Tongue (tissue), 2 donors: ENCODE data around the gene KDM5A. TPM values are rescaled to one million over a fixed set of nuclear protein-coding genes. Genes with fewer than 3 reads are reported as not detected.
"Not testable (repeated sequence)": the region's sequence is repeated elsewhere in the genome, so short reads cannot be mapped to it uniquely, and the experiment has no call there.

Source experiments
- DNase-seq: peaks from one replicate; pipeline ENCODE4 v3.0.0-alpha.2; 2015
- total RNA-seq: library from RNA; depleted of rRNA; stranded (reverse); fragments of >200 nt; gene quantifications from one replicate; pipeline ENCODE4 v1.2.3, GENCODE V29; 2014

KDM5A gene
- total RNA-seq, 1 donor from 2014 or later, result 72.3 TPM

DNA sequence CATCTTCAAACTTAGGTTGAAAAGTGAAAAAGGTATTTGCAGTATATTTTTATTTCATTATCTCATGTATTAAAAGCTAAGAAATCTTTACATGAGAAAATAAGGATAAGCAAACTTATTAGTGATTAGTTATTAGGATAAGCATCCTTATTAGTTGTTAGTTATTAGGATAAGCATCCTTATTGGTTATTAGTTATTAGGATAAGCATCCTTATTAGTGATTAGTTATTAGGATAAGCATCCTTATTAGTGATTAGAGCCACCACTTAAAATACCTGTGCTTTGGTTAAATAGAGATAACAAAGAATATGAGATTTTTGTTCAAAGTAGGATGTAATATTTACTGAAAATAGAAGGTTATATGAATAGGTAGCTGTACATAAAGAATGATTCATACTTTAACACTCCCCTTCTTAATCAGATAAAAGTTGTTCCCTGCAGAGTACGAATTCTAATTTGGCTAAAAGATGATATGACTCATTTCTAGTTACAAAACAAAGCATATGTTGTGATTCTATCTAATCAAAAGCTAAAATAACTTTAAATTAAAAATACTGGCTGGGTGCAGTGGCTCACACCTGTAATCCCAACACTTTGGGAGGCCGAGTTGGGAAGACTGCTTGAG, 56.4 kb downstream of the KDM5A start:
- no peak for DNase-seq

DNA sequence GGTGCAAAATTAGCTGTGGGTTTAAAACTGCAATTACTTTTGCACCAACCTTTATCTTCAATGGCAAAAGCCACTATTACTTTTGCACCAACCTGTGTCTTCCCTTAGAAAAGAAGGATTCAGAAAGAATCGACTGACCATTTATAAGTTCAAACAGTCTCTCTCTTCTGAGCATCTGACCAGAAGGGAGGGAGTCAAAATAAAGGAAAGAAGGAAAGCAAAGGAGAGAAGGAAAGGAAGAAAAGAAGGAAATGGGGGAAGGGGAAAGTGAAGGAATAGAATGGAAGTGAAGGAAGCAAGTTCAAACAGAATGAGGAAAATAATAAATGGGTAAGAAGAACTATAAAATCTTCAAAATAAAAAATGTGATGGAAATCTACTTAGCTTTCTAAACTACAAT, 57.8 kb downstream of the KDM5A start:
- DNase-seq, result no peak

- DNase-seq, result no peak
Measured at GRCh38 chr12:325906-326305, 63.2 kb downstream of the KDM5A start.

DNA sequence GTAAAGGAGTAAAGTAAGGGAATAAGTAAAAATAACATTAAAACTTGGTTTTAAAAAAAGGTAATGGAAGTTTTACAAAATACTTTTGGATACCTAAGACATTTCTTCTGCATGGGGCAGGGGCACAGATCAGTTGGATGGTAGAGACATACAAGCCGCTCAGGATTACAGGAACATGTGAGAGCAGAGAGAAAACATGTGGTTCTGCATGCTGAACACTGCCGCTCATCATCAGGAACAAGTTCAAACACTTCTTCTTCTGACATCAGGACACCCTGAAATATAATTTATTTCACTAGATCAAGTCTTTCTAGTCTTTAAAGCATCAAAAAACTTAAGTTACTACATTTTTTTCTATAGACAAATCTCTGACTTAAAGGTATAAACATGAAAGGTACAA, 65.6 kb downstream of the KDM5A start:
- no peak for DNase-seq

DNA sequence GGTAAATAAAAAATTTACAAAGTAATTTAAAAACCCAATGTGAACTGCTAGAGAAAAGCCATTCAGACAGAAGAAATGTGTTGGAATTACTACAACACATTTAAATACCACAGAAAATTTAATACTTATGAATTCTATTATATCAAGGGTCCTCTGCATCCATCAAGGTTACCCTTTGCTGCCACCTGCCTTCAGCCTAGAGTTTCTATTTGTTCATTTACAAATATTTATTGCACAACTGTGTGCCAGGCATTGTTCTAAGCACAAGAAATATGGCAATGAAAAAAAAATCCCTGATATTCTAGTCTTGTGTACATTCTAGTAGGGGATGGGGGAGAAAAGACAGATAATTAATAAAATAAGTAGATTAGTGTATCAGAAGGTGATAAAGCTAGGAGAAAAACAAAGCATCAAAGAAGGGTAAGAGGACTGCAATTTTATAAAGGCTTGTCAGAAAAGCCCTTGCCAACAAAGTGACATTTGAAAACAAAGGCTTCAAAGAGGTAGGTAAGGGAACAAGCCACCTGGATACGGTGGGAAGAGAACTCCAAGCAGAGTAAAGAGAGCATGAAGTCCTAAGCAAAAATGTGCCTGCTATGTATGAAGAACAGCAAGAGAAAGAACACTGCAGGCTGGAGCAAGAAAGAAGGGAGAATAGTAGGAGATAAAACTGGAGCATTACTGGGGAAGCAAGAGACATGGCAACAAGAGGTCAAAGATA, 67.4 kb downstream of the KDM5A start:
- DNase-seq, result peak; percentile 35

- no peak for DNase-seq
Measured at GRCh38 chr12:318759-319515, 70.2 kb downstream of the KDM5A start.

DNA sequence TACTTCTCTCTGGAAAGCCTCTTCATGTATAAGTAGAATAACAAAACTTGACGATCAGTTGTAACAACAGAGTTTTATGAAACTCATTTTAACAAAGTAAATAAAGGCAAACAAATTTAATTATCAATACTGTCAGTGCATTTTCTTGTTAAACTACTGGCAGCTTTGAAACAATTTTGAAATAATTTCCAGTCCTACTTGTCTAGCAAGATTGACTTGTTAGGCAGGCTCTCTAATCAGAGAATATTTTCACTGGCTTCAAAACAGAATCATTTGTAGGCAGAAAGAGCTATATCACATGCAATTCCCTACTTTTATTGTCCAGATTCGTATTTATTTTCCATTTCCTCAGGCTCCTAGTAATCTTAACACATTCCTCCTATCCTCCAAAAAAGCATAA, 80.6 kb downstream of the KDM5A start:
- no peak for DNase-seq

GRCh38 chr12:307406-307805, 81.7 kb downstream of the KDM5A start:
- DNase-seq, result no peak

DNA sequence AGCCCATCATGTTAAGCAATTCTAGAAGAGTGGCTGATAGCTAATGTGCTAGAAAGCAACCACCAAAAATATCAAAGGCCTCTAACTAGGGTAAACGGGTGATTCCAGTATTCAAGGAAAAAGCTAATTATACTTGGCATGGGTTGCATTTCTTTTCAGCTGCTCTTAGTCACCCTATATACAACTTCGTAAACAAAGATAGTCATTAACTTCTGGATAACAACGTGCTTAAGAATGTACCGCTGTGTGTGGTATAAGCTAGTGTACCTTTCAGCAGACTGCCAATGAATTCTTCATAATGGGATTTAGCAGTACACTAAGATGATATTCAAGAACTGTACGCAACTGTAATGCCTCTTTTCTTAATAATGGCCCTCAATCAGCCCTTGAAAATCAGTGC, 84.3 kb downstream of the KDM5A start:
- DNase-seq, result no peak

DNA sequence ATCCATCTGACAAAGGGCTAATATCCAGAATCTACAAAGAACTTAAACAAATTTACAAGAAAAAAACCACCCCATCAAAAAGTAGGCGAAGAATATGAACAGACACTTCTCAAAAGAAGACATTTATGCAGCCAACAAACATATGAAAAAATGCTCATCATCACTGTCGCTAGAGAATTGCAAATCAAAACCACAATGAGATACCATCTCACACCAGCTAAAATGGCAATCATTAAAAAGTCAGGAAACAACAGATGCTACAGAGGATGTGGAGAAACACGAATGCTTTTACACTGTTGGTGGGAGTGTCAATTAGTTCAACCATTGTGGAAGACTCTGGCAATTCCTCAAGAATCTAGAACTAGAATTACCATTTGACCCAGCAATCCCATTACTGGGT, 86.4 kb downstream of the KDM5A start:
- not testable (repeated sequence) for DNase-seq

DNA sequence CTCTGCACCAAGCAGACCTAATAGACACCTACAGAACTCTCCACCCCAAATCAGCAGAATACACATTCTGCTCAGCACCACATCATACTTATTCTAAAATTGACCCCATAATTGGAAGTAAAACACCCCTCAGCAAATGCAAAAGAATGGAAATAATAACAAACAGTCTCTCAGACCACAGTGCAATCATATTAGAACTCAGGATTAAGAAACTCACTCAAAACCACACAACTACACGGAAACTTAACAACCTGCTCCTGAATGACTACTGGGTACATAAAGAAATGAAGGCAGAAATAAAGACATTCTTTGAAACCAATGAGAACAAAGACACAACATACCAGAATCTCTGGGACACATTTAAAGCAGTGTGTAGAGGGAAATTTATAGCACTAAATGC, 89.0 kb downstream of the KDM5A start:
- not testable (repeated sequence) for DNase-seq

GRCh38 chr12:299511-299910, 89.6 kb downstream of the KDM5A start:
- not testable (repeated sequence) for DNase-seq

GRCh38 chr12:298059-298458, 91.1 kb downstream of the KDM5A start:
- not testable (repeated sequence) for DNase-seq

DNA sequence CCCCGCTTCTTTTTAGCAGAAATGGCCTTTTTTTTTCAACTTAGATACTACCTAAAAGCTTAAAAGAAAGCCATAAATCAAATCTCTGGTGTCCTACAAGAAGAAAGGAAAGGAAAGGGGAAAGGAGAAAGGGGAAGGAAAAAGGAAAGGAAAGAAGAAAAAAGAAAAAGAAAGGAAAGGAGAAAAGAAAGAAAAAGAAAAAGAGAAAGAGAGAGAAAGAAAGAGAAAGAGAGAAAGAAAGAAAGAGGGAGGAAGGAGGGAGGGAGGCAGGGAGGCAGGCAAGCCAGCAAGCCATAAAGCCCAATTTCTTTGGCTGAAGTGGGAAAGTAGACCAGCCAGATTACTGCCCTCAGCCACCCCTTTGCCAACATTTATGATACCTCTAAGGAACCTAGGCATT, 94.0 kb downstream of the KDM5A start:
- DNase-seq, result no peak

DNA sequence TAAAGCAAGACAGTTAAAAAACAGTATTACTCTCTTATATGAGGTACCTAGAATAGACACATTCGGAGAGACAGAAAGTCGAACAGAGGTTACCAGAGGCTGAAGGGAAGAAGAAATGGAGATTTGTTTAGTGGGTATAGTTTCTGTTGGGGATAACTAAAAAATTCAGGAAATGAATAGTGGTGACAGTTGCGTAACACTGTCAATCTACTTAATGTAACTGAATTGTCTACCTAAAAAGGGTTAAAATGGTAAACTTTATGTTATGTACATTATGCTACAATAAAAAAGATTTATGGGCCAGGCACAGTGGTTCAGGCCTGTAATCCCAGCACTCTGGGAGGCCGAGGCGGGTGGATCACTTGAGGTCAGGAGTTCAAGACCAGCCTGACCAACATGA, 95.9 kb downstream of the KDM5A start:
- no peak for DNase-seq

GRCh38 chr12:292186-292585, 96.9 kb downstream of the KDM5A start:
- no peak for DNase-seq

- DNase-seq, result no peak
Measured at GRCh38 chr12:291153-291723, 97.9 kb downstream of the KDM5A start.

DNA sequence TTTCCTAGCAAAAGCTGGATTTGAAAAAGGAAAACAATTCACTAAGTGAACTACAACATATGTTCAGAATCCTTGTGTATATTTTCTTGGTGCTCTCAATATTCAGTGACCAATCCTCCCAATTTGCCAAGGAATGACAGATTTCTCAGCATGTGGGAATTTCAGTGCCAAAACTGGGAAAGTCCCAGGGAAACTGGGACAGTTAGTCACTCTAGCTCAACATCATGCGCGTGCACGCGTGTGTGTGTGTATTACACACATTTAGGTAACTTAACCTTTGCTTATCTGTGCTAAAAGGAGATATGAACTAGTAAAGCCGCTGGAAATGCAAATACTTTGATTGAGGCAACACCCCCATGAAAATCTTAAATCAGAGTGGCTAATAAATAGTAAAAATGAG, 100.4 kb downstream of the KDM5A start:
- no peak for DNase-seq

GRCh38 chr12:286531-287300, 102.4 kb downstream of the KDM5A start:
- no peak for DNase-seq

DNA sequence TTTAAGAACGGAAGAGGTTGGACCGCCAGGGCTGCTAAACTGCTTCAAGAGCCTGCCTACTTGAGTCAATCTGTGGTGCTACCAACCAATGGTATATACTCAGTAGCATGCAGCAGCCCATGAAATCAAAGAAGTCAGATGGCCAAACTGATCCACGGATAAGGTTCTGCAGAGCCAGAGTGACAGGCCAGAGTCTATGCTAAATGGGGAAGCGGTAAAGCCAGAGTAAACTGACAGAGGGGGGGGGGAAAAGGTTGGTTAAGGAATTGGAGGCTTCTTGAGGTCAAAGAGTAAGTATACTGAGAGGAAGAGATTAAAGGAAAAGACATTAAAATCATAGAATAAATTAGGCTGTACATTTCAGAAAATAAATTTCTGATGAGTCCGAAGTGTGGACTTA, 111.1 kb downstream of the KDM5A start:
- DNase-seq, result no peak

DNA sequence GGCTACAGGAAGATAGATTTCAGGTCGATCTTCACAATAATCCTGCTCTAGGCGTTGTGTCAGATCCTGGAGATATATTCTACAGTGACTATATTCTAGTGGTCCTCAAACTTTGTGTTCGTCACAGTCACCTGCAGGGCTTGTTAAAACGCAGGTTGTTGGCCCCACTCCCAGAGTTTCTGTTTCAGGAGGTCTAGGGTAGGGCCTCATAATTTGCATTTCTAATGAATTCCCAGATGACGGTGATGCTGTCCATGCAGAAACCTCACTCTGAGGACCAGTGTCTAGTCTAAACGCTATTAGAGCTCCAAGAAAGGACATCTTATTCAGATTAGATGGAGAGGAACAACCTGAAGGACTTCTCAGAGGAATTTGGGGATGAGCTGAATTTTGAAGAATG, 113.3 kb downstream of the KDM5A start:
- DNase-seq, result no peak

DNA sequence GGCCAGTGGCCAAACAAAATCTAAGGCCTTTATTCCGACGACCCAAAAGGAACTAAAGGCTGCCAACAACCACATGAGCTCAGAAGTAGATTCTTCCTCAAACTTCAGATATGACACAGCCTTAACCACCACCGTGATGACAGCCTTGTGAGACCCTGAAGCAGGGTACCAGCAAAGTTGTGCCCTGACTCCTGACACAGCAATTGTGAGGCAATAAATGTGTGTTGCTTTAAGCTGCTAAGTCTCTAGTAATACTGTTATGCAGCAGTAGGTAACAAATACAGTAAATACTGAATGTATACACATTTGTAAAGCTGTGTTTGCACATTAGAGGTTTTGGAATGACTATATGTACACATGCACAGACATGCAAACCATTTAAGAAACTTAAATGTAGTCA, 115.7 kb downstream of the KDM5A start:
- DNase-seq, result no peak
